K562 (cell line): Measurements from ENCODE around the gene CYB5R3. TPM values are rescaled to one million over a fixed set of nuclear protein-coding genes. Genes with fewer than 3 reads are reported as not detected.

Experiments used
- BHLHE40 ChIP-seq: IDR thresholded peaks from 2 replicates; pipeline ENCODE4 v1.6.1; 2011; ENCODE audit warnings: low read length, improper control_type of control experiment
- ERF ChIP-seq: fragments of 450-650 bp; formaldehyde crosslinking; IDR thresholded peaks from 2 replicates; pipeline ENCODE4 v1.4.0; 2020; ENCODE audit warnings: mild to moderate bottlenecking, mixed read lengths
- KLF10 ChIP-seq: fragments of 250-450 bp; sonication (Bioruptor Pico); IDR thresholded peaks from 2 replicates; pipeline ENCODE4 v1.6.1; 2021; ENCODE audit warnings: matching md5 sums
- MECOM ChIP-seq: fragments of 250-450 bp; sonication (Bioruptor Pico); IDR thresholded peaks from 2 replicates; pipeline ENCODE4 v1.8.0; 2022; ENCODE audit warnings: inconsistent platforms
- NEUROD1 ChIP-seq: fragments of 150-350 bp; IDR thresholded peaks from 2 replicates; pipeline ENCODE4 v1.6.1; 2014; ENCODE audit warnings: borderline replicate concordance, low read length, low read depth; ENCODE audit not compliant: partially characterized antibody
- NFE2L1 ChIP-seq: fragments of 450-650 bp; IDR thresholded peaks from 2 replicates; pipeline ENCODE4 v1.6.1; 2016; ENCODE audit warnings: missing genetic modification characterization, low read depth, mild to moderate bottlenecking, missing compliant biosample characterization, moderate library complexity, borderline replicate concordance
- NR1H2 ChIP-seq: sonication (generic); formaldehyde crosslinking; IDR thresholded peaks from 2 replicates; pipeline ENCODE4 v1.4.0; 2020; ENCODE audit warnings: mild to moderate bottlenecking, missing genetic modification reagents
- NUFIP1 ChIP-seq: fragments of 450-650 bp; IDR thresholded peaks from 2 replicates; pipeline ENCODE4 v1.6.1; 2018; ENCODE audit not compliant: partially characterized antibody
- RFX7 ChIP-seq: fragments of 250-450 bp; sonication (Bioruptor Pico); IDR thresholded peaks from 2 replicates; pipeline ENCODE4 v1.5.1; 2021; ENCODE audit warnings: mild to moderate bottlenecking
- SMAD1 ChIP-seq: fragments of 150-350 bp; IDR thresholded peaks from 2 replicates; pipeline ENCODE4 v1.6.1; 2014; ENCODE audit warnings: low read length, low read depth; ENCODE audit not compliant: partially characterized antibody
- SRSF3 ChIP-seq: fragments of 200-400 bp; formaldehyde crosslinking; IDR thresholded peaks from 2 replicates; pipeline ENCODE4 v1.6.1; 2016; ENCODE audit warnings: mild to moderate bottlenecking, low read length, moderate library complexity; ENCODE audit not compliant: insufficient read depth
- U2AF1 ChIP-seq: fragments of 200-400 bp; formaldehyde crosslinking; optimal IDR thresholded peaks from 2 replicates; pipeline ENCODE3; 2017; ENCODE audit warnings: mild to moderate bottlenecking, low read depth, low read length, moderate library complexity
- ZBTB1 ChIP-seq: sonication (generic); formaldehyde crosslinking; IDR thresholded peaks from 2 replicates; pipeline ENCODE4 v1.8.1; 2023; ENCODE audit warnings: missing genetic modification reagents, low read depth, mild to moderate bottlenecking, borderline replicate concordance
- ZNF224 ChIP-seq: sonication (generic); formaldehyde crosslinking; IDR thresholded peaks from 2 replicates; pipeline ENCODE4 v1.8.0; 2022; ENCODE audit warnings: mild to moderate bottlenecking, missing genetic modification reagents
- ZNF431 ChIP-seq: sonication (generic); formaldehyde crosslinking; IDR thresholded peaks from 2 replicates; pipeline ENCODE4 v1.8.0; 2022; ENCODE audit warnings: mild to moderate bottlenecking, missing genetic modification reagents
- polyA plus RNA-seq, 8 experiments: library from polyadenylated mRNA; depleted of rRNA in 4 of 8; stranded (reverse) in 5 of 8; unstranded in 3 of 8; fragments of >200 nt; fragmentation: Nextera tagmentation in 2 of 8; fragmentation: Illumina TruSeq in 1 of 8; extraction: Ambion mirVana in 2 of 8; extraction: Trizol in 1 of 8; gene quantifications; 2 replicates each; pipeline versions ENCODE4 v1.2.1 to v1.2.3, GENCODE V29; 2011 to 2014; ENCODE audit warnings: inconsistent platforms in 1 of 8, missing spikeins in 1 of 8
- total RNA-seq, 7 experiments: library from RNA; depleted of rRNA in 6 of 7; stranded (reverse); fragments of >200 nt in 6 of 7; fragmentation: Illumina TruSeq in 2 of 7; extraction: Trizol in 2 of 7; gene quantifications; 2 replicates each; pipeline versions ENCODE4 v1.2.1 to v1.2.3, GENCODE V29; 2011 to 2021; ENCODE audit warnings: low replicate concordance in 1 of 7
- TF ChIP-seq, protein P1 (sequence below): fragments of 150-350 bp; conservative IDR thresholded peaks from 2 replicates; pipeline ENCODE4 v1.6.1; 2014; ENCODE audit warnings: low read length
- TF ChIP-seq, protein P2 (sequence below): sonication (generic); formaldehyde crosslinking; IDR thresholded peaks from 2 replicates; pipeline ENCODE4 v1.8.1; 2023; ENCODE audit warnings: mild to moderate bottlenecking, missing genetic modification reagents, moderate library complexity
- TF ChIP-seq, protein P3 (sequence below): sonication (generic); formaldehyde crosslinking; IDR thresholded peaks from 2 replicates; pipeline ENCODE4 v1.8.0; 2023; ENCODE audit warnings: mild to moderate bottlenecking, missing genetic modification reagents
- TF ChIP-seq, protein P4 (sequence below): IDR thresholded peaks from 2 replicates; pipeline ENCODE4 v1.6.1; 2011; ENCODE audit not compliant: insufficient read length; ENCODE audit errors: extremely low read depth
- TF ChIP-seq, protein P5 (sequence below): fragments of 250-450 bp; sonication (Bioruptor Pico); IDR thresholded peaks from 2 replicates; pipeline ENCODE4 v1.5.0; 2021; ENCODE audit warnings: mild to moderate bottlenecking, borderline replicate concordance

CYB5R3 gene
- total and polyA plus RNA-seq, 9 of the 15 experiments (the other 6 are each of a cell fraction or from before 2014, with no cell fraction given) = 1.4 to 66.8 (median 23.4) TPM

DNA sequence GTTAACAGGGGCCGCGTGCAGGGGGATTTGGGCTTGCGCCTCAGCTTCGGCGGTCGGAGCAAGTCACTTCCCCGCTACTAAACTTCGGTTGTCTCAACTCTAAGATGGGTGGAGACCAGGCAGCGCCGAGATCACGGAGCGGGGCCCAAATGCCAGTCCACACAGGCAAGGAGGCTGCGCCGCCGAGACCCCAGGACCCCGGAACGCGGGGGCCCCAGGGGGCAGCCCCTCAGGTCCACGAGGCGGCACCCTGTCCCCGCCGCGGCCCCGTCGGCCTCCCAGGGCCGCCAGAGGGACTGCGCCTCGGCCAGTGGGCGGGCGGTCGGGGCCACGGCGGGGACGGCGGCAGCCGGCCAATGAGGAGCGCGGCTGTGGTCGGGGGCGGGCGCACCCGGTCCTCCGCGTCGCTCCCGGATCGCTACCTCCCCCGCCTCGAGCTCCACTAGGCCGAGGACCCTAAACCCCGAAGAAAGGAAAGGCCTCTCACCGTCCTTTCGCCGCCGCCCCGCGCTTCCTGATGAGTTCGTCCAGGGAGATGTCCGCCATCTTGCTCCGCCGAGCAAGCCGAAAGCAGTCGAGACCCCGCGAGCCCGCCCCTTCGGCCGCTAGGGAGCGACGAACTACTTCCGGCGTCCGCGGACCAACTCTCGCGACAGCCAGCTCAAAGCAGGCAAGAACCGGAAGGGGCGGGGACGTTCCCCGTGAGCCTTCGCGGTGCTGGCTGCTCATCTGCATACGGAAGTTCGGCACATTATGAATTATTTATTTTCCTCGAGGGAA lies 34.7 kb downstream of the CYB5R3 start, which contains the start of gene POLDIP3 (continued):
- TF ChIP-seq, protein P1, sequence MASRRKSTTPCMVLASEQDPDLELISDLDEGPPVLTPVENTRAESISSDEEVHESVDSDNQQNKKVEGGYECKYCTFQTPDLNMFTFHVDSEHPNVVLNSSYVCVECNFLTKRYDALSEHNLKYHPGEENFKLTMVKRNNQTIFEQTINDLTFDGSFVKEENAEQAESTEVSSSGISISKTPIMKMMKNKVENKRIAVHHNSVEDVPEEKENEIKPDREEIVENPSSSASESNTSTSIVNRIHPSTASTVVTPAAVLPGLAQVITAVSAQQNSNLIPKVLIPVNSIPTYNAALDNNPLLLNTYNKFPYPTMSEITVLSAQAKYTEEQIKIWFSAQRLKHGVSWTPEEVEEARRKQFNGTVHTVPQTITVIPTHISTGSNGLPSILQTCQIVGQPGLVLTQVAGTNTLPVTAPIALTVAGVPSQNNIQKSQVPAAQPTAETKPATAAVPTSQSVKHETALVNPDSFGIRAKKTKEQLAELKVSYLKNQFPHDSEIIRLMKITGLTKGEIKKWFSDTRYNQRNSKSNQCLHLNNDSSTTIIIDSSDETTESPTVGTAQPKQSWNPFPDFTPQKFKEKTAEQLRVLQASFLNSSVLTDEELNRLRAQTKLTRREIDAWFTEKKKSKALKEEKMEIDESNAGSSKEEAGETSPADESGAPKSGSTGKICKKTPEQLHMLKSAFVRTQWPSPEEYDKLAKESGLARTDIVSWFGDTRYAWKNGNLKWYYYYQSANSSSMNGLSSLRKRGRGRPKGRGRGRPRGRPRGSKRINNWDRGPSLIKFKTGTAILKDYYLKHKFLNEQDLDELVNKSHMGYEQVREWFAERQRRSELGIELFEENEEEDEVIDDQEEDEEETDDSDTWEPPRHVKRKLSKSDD = 0 out of 2 replicates have a peak, but pooled peaks have one; percentile 6
- TF ChIP-seq, protein P2, sequence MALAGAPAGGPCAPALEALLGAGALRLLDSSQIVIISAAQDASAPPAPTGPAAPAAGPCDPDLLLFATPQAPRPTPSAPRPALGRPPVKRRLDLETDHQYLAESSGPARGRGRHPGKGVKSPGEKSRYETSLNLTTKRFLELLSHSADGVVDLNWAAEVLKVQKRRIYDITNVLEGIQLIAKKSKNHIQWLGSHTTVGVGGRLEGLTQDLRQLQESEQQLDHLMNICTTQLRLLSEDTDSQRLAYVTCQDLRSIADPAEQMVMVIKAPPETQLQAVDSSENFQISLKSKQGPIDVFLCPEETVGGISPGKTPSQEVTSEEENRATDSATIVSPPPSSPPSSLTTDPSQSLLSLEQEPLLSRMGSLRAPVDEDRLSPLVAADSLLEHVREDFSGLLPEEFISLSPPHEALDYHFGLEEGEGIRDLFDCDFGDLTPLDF = no peak
- TF ChIP-seq NUFIP1 (no peak), ERF (CRISPR knock-in tag) (no peak), BHLHE40 (no peak), NFE2L1 (no peak), U2AF1 (no peak), NR1H2 (CRISPR knock-in tag) (no peak), MECOM (CRISPR knock-in tag) (no peak), KLF10 (CRISPR knock-in tag) (no peak), ZNF224 (CRISPR knock-in tag) (no peak), ZNF431 (no peak), RFX7 (CRISPR knock-in tag) (no peak), SRSF3 (no peak), SMAD1 (no peak), ZBTB1 (CRISPR knock-in tag) (no peak), NEUROD1 (no peak)
- TF ChIP-seq, protein P3, sequence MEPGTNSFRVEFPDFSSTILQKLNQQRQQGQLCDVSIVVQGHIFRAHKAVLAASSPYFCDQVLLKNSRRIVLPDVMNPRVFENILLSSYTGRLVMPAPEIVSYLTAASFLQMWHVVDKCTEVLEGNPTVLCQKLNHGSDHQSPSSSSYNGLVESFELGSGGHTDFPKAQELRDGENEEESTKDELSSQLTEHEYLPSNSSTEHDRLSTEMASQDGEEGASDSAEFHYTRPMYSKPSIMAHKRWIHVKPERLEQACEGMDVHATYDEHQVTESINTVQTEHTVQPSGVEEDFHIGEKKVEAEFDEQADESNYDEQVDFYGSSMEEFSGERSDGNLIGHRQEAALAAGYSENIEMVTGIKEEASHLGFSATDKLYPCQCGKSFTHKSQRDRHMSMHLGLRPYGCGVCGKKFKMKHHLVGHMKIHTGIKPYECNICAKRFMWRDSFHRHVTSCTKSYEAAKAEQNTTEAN (CRISPR knock-in tag) = no peak
- TF ChIP-seq, protein P4, sequence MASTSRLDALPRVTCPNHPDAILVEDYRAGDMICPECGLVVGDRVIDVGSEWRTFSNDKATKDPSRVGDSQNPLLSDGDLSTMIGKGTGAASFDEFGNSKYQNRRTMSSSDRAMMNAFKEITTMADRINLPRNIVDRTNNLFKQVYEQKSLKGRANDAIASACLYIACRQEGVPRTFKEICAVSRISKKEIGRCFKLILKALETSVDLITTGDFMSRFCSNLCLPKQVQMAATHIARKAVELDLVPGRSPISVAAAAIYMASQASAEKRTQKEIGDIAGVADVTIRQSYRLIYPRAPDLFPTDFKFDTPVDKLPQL = no peak
- TF ChIP-seq, protein P5, sequence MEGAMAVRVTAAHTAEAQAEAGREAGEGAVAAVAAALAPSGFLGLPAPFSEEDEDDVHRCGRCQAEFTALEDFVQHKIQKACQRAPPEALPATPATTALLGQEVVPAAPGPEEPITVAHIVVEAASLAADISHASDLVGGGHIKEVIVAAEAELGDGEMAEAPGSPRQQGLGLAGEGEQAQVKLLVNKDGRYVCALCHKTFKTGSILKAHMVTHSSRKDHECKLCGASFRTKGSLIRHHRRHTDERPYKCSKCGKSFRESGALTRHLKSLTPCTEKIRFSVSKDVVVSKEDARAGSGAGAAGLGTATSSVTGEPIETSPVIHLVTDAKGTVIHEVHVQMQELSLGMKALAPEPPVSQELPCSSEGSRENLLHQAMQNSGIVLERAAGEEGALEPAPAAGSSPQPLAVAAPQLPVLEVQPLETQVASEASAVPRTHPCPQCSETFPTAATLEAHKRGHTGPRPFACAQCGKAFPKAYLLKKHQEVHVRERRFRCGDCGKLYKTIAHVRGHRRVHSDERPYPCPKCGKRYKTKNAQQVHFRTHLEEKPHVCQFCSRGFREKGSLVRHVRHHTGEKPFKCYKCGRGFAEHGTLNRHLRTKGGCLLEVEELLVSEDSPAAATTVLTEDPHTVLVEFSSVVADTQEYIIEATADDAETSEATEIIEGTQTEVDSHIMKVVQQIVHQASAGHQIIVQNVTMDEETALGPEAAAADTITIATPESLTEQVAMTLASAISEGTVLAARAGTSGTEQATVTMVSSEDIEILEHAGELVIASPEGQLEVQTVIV (CRISPR knock-in tag) = no peak
